NT2/D1 (cell line): ENCODE data around the gene DDI1.

Experiments
- DNase-seq: peaks from one replicate; pipeline ENCODE4 v3.0.0-alpha.2; 2011; ENCODE audit warnings: low read depth, low spot score
- H3K27me3 ChIP-seq: 2 replicates; pipeline ENCODE4 v1.6.0; 2011; ENCODE audit warnings: mild to moderate bottlenecking; ENCODE audit not compliant: insufficient read length, insufficient read depth
- H3K36me3 ChIP-seq: 2 replicates; pipeline ENCODE4 v1.6.1; 2011; ENCODE audit warnings: mild to moderate bottlenecking, low read length, mixed read lengths; ENCODE audit not compliant: insufficient read depth, insufficient read length
- H3K4me1 ChIP-seq: 2 replicates; pipeline ENCODE4 v1.5.1; 2011; ENCODE audit not compliant: insufficient read depth, insufficient read length
- H3K4me3 ChIP-seq: 2 replicates; pipeline ENCODE4 v1.5.1; 2011; ENCODE audit warnings: low read depth; ENCODE audit not compliant: insufficient read length
- H3K9ac ChIP-seq: 2 replicates; pipeline ENCODE4 v1.6.0; 2011; ENCODE audit warnings: low read depth; ENCODE audit not compliant: insufficient read length
- H3K9me3 ChIP-seq: 2 replicates; pipeline ENCODE4 v1.5.1; 2011; ENCODE audit warnings: mild to moderate bottlenecking, low read length; ENCODE audit not compliant: insufficient read depth
- SUZ12 ChIP-seq: IDR thresholded peaks from 2 replicates; pipeline ENCODE4 v1.6.1; 2011; ENCODE audit not compliant: insufficient read length, insufficient read depth; ENCODE audit errors: extremely low read depth
- YY1 ChIP-seq: IDR thresholded peaks from 2 replicates; pipeline ENCODE4 v1.6.1; 2011; ENCODE audit not compliant: insufficient read length, insufficient read depth
- ZNF274 ChIP-seq: IDR thresholded peaks from 2 replicates; pipeline ENCODE4 v1.6.1; 2011; ENCODE audit warnings: mild to moderate bottlenecking, low read depth, low read length

DDI1 gene

GRCh38 chr11:104086621-104087020 is 50.2 kb downstream of the DDI1 start:
- DNase-seq = no peak
- no peak overlapping the region for H3K9ac ChIP-seq

More at GRCh38 chr11:104086621-104087020, 50.2 kb downstream of the DDI1 start:
- no peak for TF ChIP-seq ZNF274
- TF ChIP-seq YY1 = no peak
- TF ChIP-seq SUZ12 = no peak
- no peaks in the 10 kb centered on the region for H3K4me1 ChIP-seq
- no peaks in the 10 kb centered on the region for H3K9me3 ChIP-seq
- no peaks in the 10 kb centered on the region for H3K36me3 ChIP-seq
- no peak overlapping the region for H3K4me3 ChIP-seq
- no peaks in the 10 kb centered on the region for H3K27me3 ChIP-seq
